Non-pigmented ciliary epithelial cell (primary cell): ENCODE results near the gene ACTR10.

Experiments
- DNase-seq: peaks from one replicate; pipeline ENCODE4 v3.0.0-alpha.2; 2010; ENCODE audit warnings: low read depth

ACTR10 gene

GRCh38 chr14:58281969-58282368 is 82.0 kb downstream of the ACTR10 start:
- DNase-seq = no peak

GRCh38 chr14:58282925-58283593 is 83.1 kb downstream of the ACTR10 start:
- no peak for DNase-seq

GRCh38 chr14:58283730-58284129 is 83.8 kb downstream of the ACTR10 start:
- no peak for DNase-seq

- DNase-seq = no peak
These were observed 85.2 kb downstream of the ACTR10 start for GRCh38 chr14:58285132-58285531.
